Measurements from ENCODE around the gene SCAPER. TPM values are rescaled to one million over a fixed set of nuclear protein-coding genes. Genes with fewer than 3 reads are reported as not detected.

The SCAPER gene
- total and polyA plus RNA-seq, 12 donors: 6.9 to 48.1 (median 39.5) TPM

GRCh38 chr15:76398317-76399104, 506.6 kb downstream of the SCAPER start:
- Histone ChIP-seq H3K27ac (no peak overlapping the region), H3K36me3 (peaks cover 0 to 24% (median 5%) of the 10 kb centered on the region in 9 donors), H3K9me3 (no peaks in the 10 kb centered on the region), H3K4me3 (no peak overlapping the region), H3K4me1 (no peaks in the 10 kb centered on the region), H3K27me3 (no peaks in the 10 kb centered on the region)
- TF ChIP-seq, protein P1, sequence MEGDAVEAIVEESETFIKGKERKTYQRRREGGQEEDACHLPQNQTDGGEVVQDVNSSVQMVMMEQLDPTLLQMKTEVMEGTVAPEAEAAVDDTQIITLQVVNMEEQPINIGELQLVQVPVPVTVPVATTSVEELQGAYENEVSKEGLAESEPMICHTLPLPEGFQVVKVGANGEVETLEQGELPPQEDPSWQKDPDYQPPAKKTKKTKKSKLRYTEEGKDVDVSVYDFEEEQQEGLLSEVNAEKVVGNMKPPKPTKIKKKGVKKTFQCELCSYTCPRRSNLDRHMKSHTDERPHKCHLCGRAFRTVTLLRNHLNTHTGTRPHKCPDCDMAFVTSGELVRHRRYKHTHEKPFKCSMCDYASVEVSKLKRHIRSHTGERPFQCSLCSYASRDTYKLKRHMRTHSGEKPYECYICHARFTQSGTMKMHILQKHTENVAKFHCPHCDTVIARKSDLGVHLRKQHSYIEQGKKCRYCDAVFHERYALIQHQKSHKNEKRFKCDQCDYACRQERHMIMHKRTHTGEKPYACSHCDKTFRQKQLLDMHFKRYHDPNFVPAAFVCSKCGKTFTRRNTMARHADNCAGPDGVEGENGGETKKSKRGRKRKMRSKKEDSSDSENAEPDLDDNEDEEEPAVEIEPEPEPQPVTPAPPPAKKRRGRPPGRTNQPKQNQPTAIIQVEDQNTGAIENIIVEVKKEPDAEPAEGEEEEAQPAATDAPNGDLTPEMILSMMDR (IDR thresholded peaks at IDR 0.05): no peak
- intact Hi-C loops (cut with DNase I): no loop called here
- no peak for ATAC-seq
- 99 to 100% methylated on average over 1 of the region's 1 CpG for WGBS, 2 donors
- no peak for DNase-seq

GRCh38 chr15:76393614-76394013, 511.5 kb downstream of the SCAPER start:
- intact Hi-C loops (cut with DNase I): no loop called here
- TF ChIP-seq, protein P1 (IDR thresholded peaks at IDR 0.05): no peak
- no peak overlapping the region for H3K27ac ChIP-seq
- H3K4me1 ChIP-seq: no peaks in the 10 kb centered on the region
- H3K4me3 ChIP-seq: no peak overlapping the region
- H3K36me3 ChIP-seq: no peaks in the 10 kb centered on the region
- ATAC-seq (no peak), DNase-seq (no peak)
- WGBS, 2 donors: 80 to 85% methylated on average over 1 of the region's 1 CpG
- H3K27me3 ChIP-seq: no peaks in the 10 kb centered on the region
- no peaks in the 10 kb centered on the region for H3K9me3 ChIP-seq

DNA sequence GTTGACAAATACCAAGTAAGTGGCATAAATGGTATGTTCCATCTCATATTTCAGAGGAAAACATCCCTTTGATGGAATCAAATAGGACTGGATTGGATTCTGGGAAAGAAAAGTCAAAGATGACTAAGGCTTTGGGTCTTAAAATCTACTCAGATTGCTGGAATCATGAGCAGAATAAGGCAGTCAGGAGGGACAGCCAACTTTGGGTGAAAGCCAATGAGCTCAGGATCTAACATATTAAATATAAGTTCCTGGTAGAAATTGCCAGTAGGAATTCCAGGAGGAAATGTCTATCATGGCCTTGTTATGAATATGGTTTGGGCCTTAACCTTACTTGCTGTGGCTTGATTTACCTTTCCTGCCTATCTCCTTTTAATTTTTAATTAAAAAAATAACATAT, 513.3 kb downstream of the SCAPER start:
- ATAC-seq (no peak), DNase-seq (no peak)
- TF ChIP-seq, protein P1 (IDR thresholded peaks at IDR 0.05): no peak
- Histone ChIP-seq H3K27ac (no peak overlapping the region), H3K36me3 (no peaks in the 10 kb centered on the region), H3K4me1 (no peaks in the 10 kb centered on the region), H3K27me3 (no peaks in the 10 kb centered on the region), H3K4me3 (no peak overlapping the region), H3K9me3 (no peaks in the 10 kb centered on the region)
- intact Hi-C loops (cut with DNase I): no loop called here

GRCh38 chr15:76391309-76391708, 513.8 kb downstream of the SCAPER start:
- no peak overlapping the region for H3K27ac ChIP-seq
- no peaks in the 10 kb centered on the region for H3K4me1 ChIP-seq
- intact Hi-C loops (cut with DNase I): no loop called here
- DNase-seq (no peak), ATAC-seq (no peak)
- no peaks in the 10 kb centered on the region for H3K36me3 ChIP-seq
- H3K9me3 ChIP-seq: no peaks in the 10 kb centered on the region
- TF ChIP-seq, protein P1 (IDR thresholded peaks at IDR 0.05): no peak
- H3K4me3 ChIP-seq: no peak overlapping the region
- WGBS, 2 donors: 94 to 97% methylated on average over 3 of the region's 3 CpGs
- H3K27me3 ChIP-seq: no peaks in the 10 kb centered on the region

Data from heart right ventricle (tissue), 16 donors.